Measurements from ENCODE around the gene SPINT3. TPM values are rescaled to one million over a fixed set of nuclear protein-coding genes. Genes with fewer than 3 reads are reported as not detected.
A peak's percentile ranks its signal among the peaks of the same experiment; 100 is the strongest.

The SPINT3 gene
- total and polyA plus RNA-seq, 7 donors = not detected

GRCh38 chr20:45539382-45539781 lies 24.0 kb upstream of the SPINT3 start, which contains the start of gene WFDC6:
Gene WFDC6, minus strand, starts transcription at chr20:45539482. Its CDS starts 75 bp downstream, at chr20:45539407.
- intact Hi-C loops (cut with DNase I) = no loop called here
- no peak within 1 kb of the TSS for H3K4me3 ChIP-seq
- no peak within 1 kb of the TSS for H3K27ac ChIP-seq
- no peaks in the 10 kb centered on the region for H3K4me1 ChIP-seq
- H3K27me3 ChIP-seq = no peaks in the 10 kb centered on the region
- H3K9me3 ChIP-seq = no peaks in the 10 kb centered on the region
- DNase-seq = no peak
- no peaks in the 10 kb centered on the region for H3K36me3 ChIP-seq
- WGBS, 2 donors = 66 to 85% methylated on average over 2 of the region's 2 CpGs
- TF ChIP-seq POLR2A (IDR thresholded peaks at IDR 0.05) = no peak
- TF ChIP-seq CTCF (IDR thresholded peaks at IDR 0.05) = no peak
- TF ChIP-seq EP300 (IDR thresholded peaks at IDR 0.05) = no peak
- no peak for TF ChIP-seq POLR2AphosphoS5 (IDR thresholded peaks at IDR 0.05)

GRCh38 chr20:45538209-45538799 lies 22.9 kb upstream of the SPINT3 start:
- intact Hi-C loops (cut with DNase I) = no loop called here

DNA sequence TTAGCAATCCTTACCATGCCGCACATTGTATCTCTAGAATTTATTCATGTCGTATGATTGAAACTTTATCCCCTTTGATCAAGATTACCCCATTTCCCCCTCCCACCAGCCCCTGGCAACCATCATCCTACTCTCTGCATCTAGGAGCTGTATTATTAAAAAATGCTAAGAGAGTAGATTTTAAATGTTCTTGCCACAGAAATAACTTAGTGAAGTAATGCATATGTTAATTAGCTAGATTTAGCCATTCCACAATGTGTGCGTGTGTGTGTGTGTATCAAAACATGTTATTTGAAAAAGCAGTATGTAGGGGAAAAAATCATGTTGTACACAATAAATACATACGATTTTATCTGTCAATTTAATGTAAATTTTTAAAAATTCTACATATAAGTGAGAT lies 11.9 kb upstream of the SPINT3 start:
- TF ChIP-seq CTCF (IDR thresholded peaks at IDR 0.05) = no peak
- TF ChIP-seq POLR2AphosphoS5 (IDR thresholded peaks at IDR 0.05) = no peak
- TF ChIP-seq EP300 (IDR thresholded peaks at IDR 0.05) = no peak

More at GRCh38 chr20:45538209-45538799, 22.9 kb upstream of the SPINT3 start:
- 75 to 92% methylated on average over 7 of the region's 7 CpGs for WGBS, 2 donors
- no peaks in the 10 kb centered on the region for H3K9me3 ChIP-seq
- no peaks in the 10 kb centered on the region for H3K4me1 ChIP-seq
- no peak overlapping the region for H3K4me3 ChIP-seq
- no peak for TF ChIP-seq CTCF (IDR thresholded peaks at IDR 0.05)
- no peak for TF ChIP-seq EP300 (IDR thresholded peaks at IDR 0.05)
- TF ChIP-seq POLR2A (IDR thresholded peaks at IDR 0.05) = no peak
- no peaks in the 10 kb centered on the region for H3K27me3 ChIP-seq
- no peaks in the 10 kb centered on the region for H3K36me3 ChIP-seq
- DNase-seq = no peak
- H3K27ac ChIP-seq = no peak overlapping the region

DNA sequence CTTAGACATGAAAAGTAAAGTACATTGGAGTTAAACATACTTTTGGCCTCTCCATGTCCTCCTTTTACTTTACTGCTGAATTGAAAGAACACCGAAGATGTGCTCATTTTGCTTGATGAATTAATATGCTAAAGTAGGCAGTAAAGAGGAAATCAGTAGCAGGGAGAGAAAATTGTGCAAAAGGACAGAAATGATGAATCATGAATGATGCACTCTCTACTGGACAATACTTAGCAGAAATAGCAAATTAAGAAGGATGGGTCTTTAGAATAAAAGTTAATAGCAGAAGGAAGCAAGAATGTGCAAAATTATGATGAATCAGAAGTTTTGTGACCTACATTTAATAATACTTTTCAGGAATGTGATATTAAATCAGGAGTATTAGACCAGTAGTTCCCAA lies 8.4 kb upstream of the SPINT3 start:
- WGBS, 2 donors = 77 to 85% methylated on average over 1 of the region's 1 CpG
- H3K4me1 ChIP-seq = peaks cover 0 to 3% (median 2%) of the 10 kb centered on the region in 4 donors
- no peaks in the 10 kb centered on the region for H3K9me3 ChIP-seq
- H3K36me3 ChIP-seq = no peaks in the 10 kb centered on the region
- no peak for DNase-seq
- no peak overlapping the region for H3K27ac ChIP-seq
- TF ChIP-seq POLR2AphosphoS5 (IDR thresholded peaks at IDR 0.05) (no peak), EP300 (IDR thresholded peaks at IDR 0.05) (no peak), POLR2A (IDR thresholded peaks at IDR 0.05) (no peak)
- intact Hi-C loops (cut with DNase I) = no loop called here
- H3K4me3 ChIP-seq = no peak overlapping the region
- no peaks in the 10 kb centered on the region for H3K27me3 ChIP-seq

More for the DNA sequence above, 11.9 kb upstream of the SPINT3 start:
- DNase-seq = no peak
- Histone ChIP-seq H3K4me3 (no peak overlapping the region), H3K36me3 (no peaks in the 10 kb centered on the region), H3K4me1 (no peaks in the 10 kb centered on the region), H3K27ac (no peak overlapping the region), H3K27me3 (no peaks in the 10 kb centered on the region), H3K9me3 (no peaks in the 10 kb centered on the region)
- intact Hi-C loops (cut with DNase I) = no loop called here
- 77 to 79% methylated on average over 4 of the region's 4 CpGs for WGBS, 2 donors

GRCh38 chr20:45518282-45518681 lies 2.9 kb upstream of the SPINT3 start:
- H3K27ac ChIP-seq = peak overlapping the region in 2 of 4 donors; percentile 29 to 33
- intact Hi-C loops (cut with DNase I) = no loop called here
- WGBS, 2 donors = 34 to 57% methylated on average over 2 of the region's 2 CpGs
- DNase-seq = no peak
- H3K4me1 ChIP-seq = peaks cover 0 to 16% (median 12%) of the 10 kb centered on the region in 4 donors
- no peak overlapping the region for H3K4me3 ChIP-seq
- no peaks in the 10 kb centered on the region for H3K36me3 ChIP-seq
- TF ChIP-seq POLR2AphosphoS5 (IDR thresholded peaks at IDR 0.05) = no peak
- TF ChIP-seq POLR2A (IDR thresholded peaks at IDR 0.05) = no peak
- TF ChIP-seq EP300 (IDR thresholded peaks at IDR 0.05) = no peak
- TF ChIP-seq CTCF (IDR thresholded peaks at IDR 0.05) = no peak
- no peaks in the 10 kb centered on the region for H3K27me3 ChIP-seq
- no peaks in the 10 kb centered on the region for H3K9me3 ChIP-seq
